Measurements from ENCODE around the gene ASGR1. TPM values are rescaled to one million over a fixed set of nuclear protein-coding genes. Genes with fewer than 3 reads are reported as not detected.

ASGR1 gene
- total and polyA plus RNA-seq, 11 donors, result 0.19 to 3.5 (median 0.53) TPM; not detected in 3

DNA sequence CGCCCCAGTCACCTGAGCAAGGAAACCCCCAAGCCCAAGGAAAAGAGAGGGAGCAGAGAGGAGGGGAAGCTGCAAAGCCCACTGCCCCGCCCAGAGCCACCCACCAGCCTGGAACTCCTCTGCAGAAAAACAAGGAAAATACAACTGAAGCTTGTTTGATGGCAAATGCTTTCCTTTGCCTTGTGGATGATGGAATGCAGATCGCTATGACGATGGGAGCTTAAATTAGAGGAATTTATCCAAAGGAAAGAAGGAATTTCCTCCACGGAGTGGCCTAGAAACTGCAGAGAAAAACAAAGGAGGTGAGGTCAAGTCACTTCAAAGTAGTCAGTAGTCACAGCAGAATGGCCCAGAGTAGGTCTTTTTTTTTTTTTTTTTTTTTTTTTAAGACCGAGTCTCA is 33.1 kb downstream of the ASGR1 start:
- WGBS, 4 donors, result 33 to 47% (median 40%) methylated on average over 6 of the region's 6 CpGs
- TF ChIP-seq POLR2A (IDR thresholded peaks at IDR 0.05) (no peak), CTCF (IDR thresholded peaks at IDR 0.05) (no peak)
- Histone ChIP-seq H3K4me3 (no peak overlapping the region), H3K27me3 (peaks cover 0 to 34% (median under 1%) of the 10 kb centered on the region in 9 donors), H3K36me3 (no peaks in the 10 kb centered on the region), H3K4me1 (peaks cover 0 to 6% (median 0%) of the 10 kb centered on the region in 12 donors), H3K27ac (no peak overlapping the region), H3K9me3 (no peaks in the 10 kb centered on the region)
- DNase-seq, result no peak
- ATAC-seq, result no peak
- intact Hi-C loops (cut with DNase I), result no loop called here

DNA sequence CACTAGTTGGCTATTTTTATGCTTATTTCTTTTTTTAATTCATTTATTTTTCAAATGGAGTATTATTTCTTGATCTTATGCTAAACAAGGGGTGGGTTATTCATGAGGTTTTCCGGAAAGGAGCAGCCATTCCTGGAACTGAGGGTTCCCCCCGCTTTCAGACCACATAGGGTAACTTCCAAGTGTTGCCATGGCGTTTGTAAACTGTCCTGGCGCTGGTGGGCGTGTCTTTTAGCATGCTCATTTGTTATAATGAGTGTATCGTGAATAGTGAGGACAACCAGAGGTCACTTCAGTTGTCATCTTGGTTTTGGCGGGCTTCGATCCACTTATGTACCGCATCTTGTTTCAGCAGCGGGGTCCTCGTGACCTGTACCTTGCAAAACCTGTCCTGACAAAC is 35.0 kb downstream of the ASGR1 start:
- intact Hi-C loops (cut with DNase I), result no loop called here
- TF ChIP-seq CTCF (IDR thresholded peaks at IDR 0.05) (no peak), POLR2A (IDR thresholded peaks at IDR 0.05) (no peak)
- Histone ChIP-seq H3K36me3 (no peaks in the 10 kb centered on the region), H3K9me3 (no peaks in the 10 kb centered on the region), H3K27me3 (peaks cover 0 to 51% (median 6%) of the 10 kb centered on the region in 9 donors), H3K4me1 (peaks cover 0 to 6% (median 0%) of the 10 kb centered on the region in 12 donors), H3K27ac (no peak overlapping the region), H3K4me3 (no peak overlapping the region)
- DNase-seq (no peak), ATAC-seq (no peak)
- 77 to 82% (median 78%) methylated on average over 11 of the region's 11 CpGs for WGBS, 4 donors

GRCh38 chr17:7141824-7142223 is 37.3 kb downstream of the ASGR1 start:
- H3K4me3 ChIP-seq, result no peak overlapping the region
- no peaks in the 10 kb centered on the region for H3K36me3 ChIP-seq
- peaks cover 3 to 73% (median 13%) of the 10 kb centered on the region in 9 donors for H3K27me3 ChIP-seq
- ATAC-seq (no peak), DNase-seq (no peak)
- H3K27ac ChIP-seq, result no peak overlapping the region
- peaks cover 0 to 13% (median 0%) of the 10 kb centered on the region in 12 donors for H3K4me1 ChIP-seq
- TF ChIP-seq CTCF (IDR thresholded peaks at IDR 0.05), result no peak
- no peak for TF ChIP-seq POLR2A (IDR thresholded peaks at IDR 0.05)
- no peaks in the 10 kb centered on the region for H3K9me3 ChIP-seq
- WGBS, 4 donors, result 67 to 72% (median 71%) methylated on average over 10 of the region's 10 CpGs
- intact Hi-C loops (cut with DNase I), result no loop called here

- H3K9me3 ChIP-seq, result no peaks in the 10 kb centered on the region
- ATAC-seq, result no peak
- peak overlapping the region in 1 of 12 donors; percentile 83 for H3K27ac ChIP-seq
- H3K4me3 ChIP-seq, result peak overlapping the region in 1 of 12 donors; percentile 41
- intact Hi-C loops (cut with DNase I), result loop anchor here in 9 of 10 donors (5.0 to 10.0 kb wide), 2 partner anchors 225 to 227 kb away; no protein-coding TSS in a partner anchor
- TF ChIP-seq CTCF (IDR thresholded peaks at IDR 0.05) (no peak), POLR2A (IDR thresholded peaks at IDR 0.05) (no peak)
- WGBS, 4 donors, result 61 to 67% (median 63%) methylated on average over 10 of the region's 10 CpGs
- H3K36me3 ChIP-seq, result no peaks in the 10 kb centered on the region
- no peak for DNase-seq
- peaks cover 0 to 24% (median 0%) of the 10 kb centered on the region in 12 donors for H3K4me1 ChIP-seq
- H3K27me3 ChIP-seq, result peaks cover 3 to 77% (median 13%) of the 10 kb centered on the region in 9 donors
These were observed 39.8 kb downstream of the ASGR1 start for GRCh38 chr17:7139400-7139799.

Measured in heart left ventricle (tissue), 16 donors.